ENCODE data around the gene CDKAL1. TPM values are rescaled to one million over a fixed set of nuclear protein-coding genes. Genes with fewer than 3 reads are reported as not detected.
A peak's percentile ranks its signal among the peaks of the same experiment; 100 is the strongest.

CDKAL1 gene
- total and polyA plus RNA-seq, 2 donors (not counting 3 experiments of a cell fraction or from before 2014, with no cell fraction given) = 6.1 to 20.5 TPM

DNA sequence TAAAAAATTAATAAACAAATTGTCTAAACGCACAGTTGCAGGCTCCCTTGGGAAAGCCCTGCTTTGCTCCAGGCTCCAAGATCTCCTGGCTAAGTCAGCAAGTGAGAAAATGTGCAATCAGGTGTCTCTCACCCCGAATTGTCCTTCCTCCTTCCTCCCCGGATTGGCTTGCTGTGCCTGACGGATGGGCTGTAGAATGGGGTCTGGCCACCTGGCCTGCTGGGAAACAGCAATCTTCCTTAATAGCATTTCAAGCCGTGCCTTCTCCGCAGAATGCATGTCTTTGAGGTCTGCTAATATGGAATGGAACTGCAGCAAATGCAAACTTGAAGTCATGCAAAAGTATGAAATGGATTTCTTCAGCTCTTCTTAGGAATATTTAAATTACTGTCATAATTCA, 43.7 kb upstream of the CDKAL1 start:
- no peaks in the 10 kb centered on the region for H4K20me1 ChIP-seq (replicated peaks; ENCODE audit: control insufficient read depth, extremely low read depth, insufficient read depth, low read length)
- dilution Hi-C loops (cut with MboI; ENCODE audit: extremely low pct_ligation_motif_present, low sequenced_read_pairs) = no loop called here
- intact Hi-C loops (cut with micrococcal nuclease) = no loop called here
- H3K9me1 ChIP-seq (replicated peaks; ENCODE audit: control insufficient read depth, extremely low read depth, insufficient read depth, low read length) = no peaks in the 10 kb centered on the region
- CTCF ChIA-PET = interaction anchor here (0.8 kb wide), 1 partner anchor 24 kb away, joined by 3 read pairs; no protein-coding TSS in a partner anchor
- TF ChIP-seq FOS (IDR thresholded peaks at IDR 0.05; ENCODE audit: borderline replicate concordance, insufficient read depth, low read length) (no peak), GATA2 (IDR thresholded peaks at IDR 0.05; ENCODE audit: insufficient read depth, insufficient read length, low read depth, low read length) (no peak)
- H3K9ac ChIP-seq (replicated peaks; ENCODE audit: extremely low read depth, insufficient read depth, low read length) = no peak overlapping the region
- no peaks in the 10 kb centered on the region for H3K79me2 ChIP-seq (ENCODE audit: control insufficient read depth, insufficient read depth, low read length)
- no peak for DNase-seq (ENCODE audit: low read depth, low spot score)
- H3K27me3 ChIP-seq (ENCODE audit: control insufficient read depth in 2 of 2, insufficient read depth in 2 of 2, low read length in 2 of 2) = no peaks in the 10 kb centered on the region
- H3K4me3 ChIP-seq (replicated peaks in 1 of 3; ENCODE audit: insufficient read depth in 1 of 3, low read depth in 1 of 3, low read length in 3 of 3) = no peak overlapping the region
- POLR2A ChIA-PET = interaction anchor here (0.6 kb wide), 1 partner anchor 88 kb away, joined by 5 read pairs; no protein-coding TSS in a partner anchor
- H3K36me3 ChIP-seq (ENCODE audit: control insufficient read depth in 2 of 2, extremely low read depth in 1 of 2, insufficient read depth in 2 of 2, low read length in 2 of 2) = peaks cover 10 to 11% of the 10 kb centered on the region in 2 experiments
- no peaks in the 10 kb centered on the region for H3K4me1 ChIP-seq (ENCODE audit: control insufficient read depth, extremely low read depth, insufficient read depth, low read length)
- no peaks in the 10 kb centered on the region for H3K9me3 ChIP-seq (replicated peaks; ENCODE audit: control insufficient read depth, insufficient read depth, low read length)
- no peak for FAIRE-seq
- no peak overlapping the region for H2AFZ ChIP-seq (ENCODE audit: low read depth, low read length)
- H3K4me2 ChIP-seq (ENCODE audit: insufficient read depth, low read length) = no peak overlapping the region
- H3K27ac ChIP-seq (ENCODE audit: insufficient read depth, low read depth, low read length) = no peak overlapping the region
- no TSS peak for BruUV-seq (replicated peaks)

DNA sequence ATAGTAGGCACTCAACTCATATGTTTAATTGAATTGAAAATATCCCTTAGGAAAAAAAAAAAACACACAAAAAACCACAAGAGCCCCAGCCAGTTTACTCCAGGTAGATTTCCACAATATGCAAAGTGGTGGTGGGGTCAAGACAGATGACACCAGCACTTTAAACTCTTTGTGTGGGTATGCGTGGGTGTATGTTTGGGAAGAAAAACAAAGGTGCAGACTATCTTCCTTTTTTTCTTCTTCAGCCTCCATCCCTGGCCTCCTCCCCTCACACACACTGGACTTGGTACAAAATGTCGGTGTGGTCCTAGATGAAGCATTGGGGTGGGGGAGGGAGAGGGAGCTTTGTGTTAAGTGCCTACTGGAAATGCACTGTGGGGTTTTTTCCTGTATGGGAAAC, 42.2 kb upstream of the CDKAL1 start:
- Histone ChIP-seq H3K4me3 (replicated peaks in 1 of 3; ENCODE audit: insufficient read depth in 1 of 3, low read depth in 1 of 3, low read length in 3 of 3) (no peak overlapping the region), H3K27ac (ENCODE audit: insufficient read depth, low read depth, low read length) (no peak overlapping the region), H3K27me3 (ENCODE audit: control insufficient read depth in 2 of 2, insufficient read depth in 2 of 2, low read length in 2 of 2) (no peaks in the 10 kb centered on the region), H3K9me1 (replicated peaks; ENCODE audit: control insufficient read depth, extremely low read depth, insufficient read depth, low read length) (no peaks in the 10 kb centered on the region), H2AFZ (ENCODE audit: low read depth, low read length) (no peak overlapping the region), H3K9ac (replicated peaks; ENCODE audit: extremely low read depth, insufficient read depth, low read length) (no peak overlapping the region), H3K9me3 (replicated peaks; ENCODE audit: control insufficient read depth, insufficient read depth, low read length) (no peaks in the 10 kb centered on the region), H4K20me1 (replicated peaks; ENCODE audit: control insufficient read depth, extremely low read depth, insufficient read depth, low read length) (no peaks in the 10 kb centered on the region), H3K36me3 (ENCODE audit: control insufficient read depth in 2 of 2, extremely low read depth in 1 of 2, insufficient read depth in 2 of 2, low read length in 2 of 2) (peaks cover 9 to 10% of the 10 kb centered on the region in 2 experiments), H3K4me1 (ENCODE audit: control insufficient read depth, extremely low read depth, insufficient read depth, low read length) (peaks cover 4% of the 10 kb centered on the region), H3K79me2 (ENCODE audit: control insufficient read depth, insufficient read depth, low read length) (no peaks in the 10 kb centered on the region), H3K4me2 (ENCODE audit: insufficient read depth, low read length) (no peak overlapping the region)
- no TSS peak for BruUV-seq (replicated peaks)
- peak; percentile 59 for FAIRE-seq
- TF ChIP-seq FOS (IDR thresholded peaks at IDR 0.05; ENCODE audit: borderline replicate concordance, insufficient read depth, low read length) (no peak), CTCF (IDR thresholded peaks at IDR 0.05; ENCODE audit: extremely low read depth in 1 of 2, insufficient read depth in 1 of 2, low read depth in 1 of 2, low read length in 2 of 2) (no peak)
- POLR2A ChIA-PET = no interaction called here
- no peak for DNase-seq (ENCODE audit: low read depth, low spot score)
- CTCF ChIA-PET = no interaction called here
- dilution Hi-C loops (cut with MboI; ENCODE audit: extremely low pct_ligation_motif_present, low sequenced_read_pairs) = no loop called here
- intact Hi-C loops (cut with micrococcal nuclease) = no loop called here
